HG03045 (cell line): ENCODE data around the gene SKP1.
"Not testable (repeated sequence)": the region's sequence is repeated elsewhere in the genome, so short reads cannot be mapped to it uniquely, and the experiment has no call there.

Experiments
- ATAC-seq: cut with Tn5 transposase; IDR thresholded peaks from one replicate; pipeline ENCODE4 v1.9.1; 2021; ENCODE audit warnings: mild to moderate bottlenecking, moderate library complexity; ENCODE audit not compliant: unreplicated experiment

SKP1 gene

GRCh38 chr5:134178096-134178419 is 1.3 kb upstream of the SKP1 start:
- no peak for ATAC-seq

DNA sequence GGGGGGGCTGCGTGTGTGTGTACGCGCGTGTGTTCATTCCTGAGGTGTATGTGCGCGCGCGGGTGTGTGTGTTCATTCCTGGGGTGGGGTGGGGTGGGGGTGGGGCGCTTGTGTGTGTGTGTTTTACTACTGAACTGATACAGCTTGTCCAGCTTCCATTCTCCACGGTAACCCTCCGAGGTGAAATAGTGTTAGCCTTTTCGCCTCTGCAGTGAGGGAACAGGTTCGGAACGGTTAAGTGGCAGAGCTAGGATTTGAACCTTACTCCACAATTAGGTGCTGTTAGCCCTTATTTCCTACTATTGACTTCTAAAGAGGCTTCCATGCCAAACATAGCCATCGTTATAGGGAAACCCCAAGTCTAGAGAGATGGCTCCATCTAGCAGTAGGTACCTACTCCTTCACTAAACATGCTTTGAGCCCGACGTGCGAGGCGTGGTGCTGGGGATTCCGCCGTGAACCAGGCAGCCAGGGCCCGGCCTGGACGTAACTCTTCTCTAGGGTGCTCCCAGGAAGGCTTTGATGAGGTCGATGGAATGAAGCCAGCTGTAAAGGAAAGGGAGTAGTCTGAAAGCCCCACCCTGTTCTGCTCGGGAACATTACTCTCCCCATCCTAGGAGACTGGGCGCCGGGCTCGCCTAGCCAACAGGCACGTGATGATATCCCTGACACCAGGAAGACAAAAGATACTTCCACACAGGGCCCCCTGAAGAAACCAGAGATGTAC is 782 bp upstream of the SKP1 start:
- no peak for ATAC-seq

DNA sequence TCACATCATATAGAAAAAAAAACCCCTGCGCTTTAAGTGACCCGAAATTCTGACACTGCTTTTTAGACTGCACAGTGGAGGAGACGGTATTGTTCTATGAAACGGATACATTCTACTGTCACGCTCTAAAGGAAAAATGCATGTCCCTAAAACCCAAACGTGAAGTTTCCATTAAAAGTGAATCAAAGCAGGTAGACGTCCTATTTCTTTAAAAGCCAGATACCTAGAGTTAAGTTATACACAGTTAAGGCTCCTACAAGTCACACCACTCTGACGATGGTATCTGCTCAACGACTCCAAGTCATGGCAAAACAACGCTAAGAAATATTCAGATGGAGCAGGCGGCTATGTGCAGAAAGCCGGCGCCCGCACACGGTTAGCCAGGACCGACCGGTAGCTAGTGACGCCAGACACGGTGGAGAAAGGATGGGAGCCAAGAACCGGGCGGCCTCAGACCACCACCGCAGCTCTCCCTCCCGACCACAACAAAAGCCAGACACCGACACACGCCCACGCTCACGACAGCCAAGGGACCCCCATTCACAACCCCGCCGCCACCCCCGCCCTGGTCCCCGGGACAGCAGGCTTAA is 734 bp downstream of the SKP1 start:
- peak; percentile 31 for ATAC-seq

GRCh38 chr5:134174841-134175839 is 1.6 kb downstream of the SKP1 start:
- ATAC-seq = no peak

- no peak for ATAC-seq
Measured at GRCh38 chr5:134171972-134172371, 4.8 kb downstream of the SKP1 start.

- ATAC-seq = no peak
Measured at GRCh38 chr5:134162592-134162991, 14.2 kb downstream of the SKP1 start.

- no peak for ATAC-seq
Measured at GRCh38 chr5:134161513-134162395, 15.0 kb downstream of the SKP1 start.

GRCh38 chr5:134153657-134154056 is 23.1 kb downstream of the SKP1 start:
- ATAC-seq = no peak

GRCh38 chr5:134153241-134153640 is 23.5 kb downstream of the SKP1 start:
- ATAC-seq = no peak

GRCh38 chr5:134152173-134152832 is 24.4 kb downstream of the SKP1 start:
- not testable (repeated sequence) for ATAC-seq

DNA sequence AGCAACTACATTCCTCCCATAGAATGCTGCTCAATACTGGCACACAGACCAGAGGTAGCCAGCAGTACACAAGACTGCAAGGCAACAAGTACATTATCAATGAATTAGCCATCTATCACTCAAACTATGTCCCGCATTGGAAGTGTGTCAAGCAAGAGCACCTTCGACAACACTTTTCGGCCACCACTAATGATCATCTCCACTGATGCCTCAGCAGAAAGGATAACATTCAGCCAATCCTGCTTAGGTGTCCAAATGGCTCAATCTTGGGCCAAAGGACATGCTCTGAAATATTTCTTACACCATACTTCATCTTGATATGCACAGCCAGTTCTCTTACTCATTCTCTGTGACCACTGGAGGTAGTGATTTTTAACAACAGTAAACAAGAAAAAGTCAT is 25.0 kb downstream of the SKP1 start:
- ATAC-seq = no peak

DNA sequence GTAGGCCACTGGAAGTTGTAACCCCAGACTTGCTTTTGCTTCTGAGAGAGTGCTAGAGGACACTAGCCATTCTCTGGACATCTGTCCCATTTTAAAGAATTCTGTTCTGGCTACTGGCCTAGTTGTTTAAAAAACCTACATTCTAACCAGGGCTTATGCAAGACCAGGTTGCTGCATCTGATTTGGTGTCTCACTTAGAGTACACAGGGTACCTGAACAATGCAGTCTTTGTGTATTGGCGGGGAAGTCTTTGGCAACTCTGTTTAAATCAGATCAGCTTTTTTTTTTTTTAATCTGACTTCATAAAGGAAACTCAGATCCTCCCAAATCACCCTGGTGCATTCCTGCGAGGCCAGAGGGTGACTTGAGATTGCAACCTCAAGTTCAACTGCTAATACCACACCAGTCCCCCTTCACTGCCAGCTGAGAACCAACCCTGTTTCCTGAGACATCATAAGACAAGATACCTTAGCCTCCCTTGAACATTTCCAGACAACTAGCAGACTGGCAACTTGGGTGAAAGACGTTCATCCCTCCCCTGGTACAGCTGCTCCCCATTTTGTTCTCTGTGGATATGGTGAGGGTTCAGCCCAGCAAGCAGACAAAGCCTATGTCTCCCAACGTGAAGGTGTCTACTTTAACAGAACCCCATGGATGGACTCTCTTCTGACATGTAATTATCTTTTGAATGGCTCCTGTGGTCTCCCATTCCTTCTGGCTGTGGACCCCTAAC is 27.0 kb downstream of the SKP1 start:
- ATAC-seq = no peak

GRCh38 chr5:134148986-134149539 is 27.7 kb downstream of the SKP1 start:
- no peak for ATAC-seq

- ATAC-seq = no peak
Measured at GRCh38 chr5:134148316-134148715, 28.4 kb downstream of the SKP1 start.

GRCh38 chr5:134146651-134147518 is 29.9 kb downstream of the SKP1 start:
- ATAC-seq = no peak

DNA sequence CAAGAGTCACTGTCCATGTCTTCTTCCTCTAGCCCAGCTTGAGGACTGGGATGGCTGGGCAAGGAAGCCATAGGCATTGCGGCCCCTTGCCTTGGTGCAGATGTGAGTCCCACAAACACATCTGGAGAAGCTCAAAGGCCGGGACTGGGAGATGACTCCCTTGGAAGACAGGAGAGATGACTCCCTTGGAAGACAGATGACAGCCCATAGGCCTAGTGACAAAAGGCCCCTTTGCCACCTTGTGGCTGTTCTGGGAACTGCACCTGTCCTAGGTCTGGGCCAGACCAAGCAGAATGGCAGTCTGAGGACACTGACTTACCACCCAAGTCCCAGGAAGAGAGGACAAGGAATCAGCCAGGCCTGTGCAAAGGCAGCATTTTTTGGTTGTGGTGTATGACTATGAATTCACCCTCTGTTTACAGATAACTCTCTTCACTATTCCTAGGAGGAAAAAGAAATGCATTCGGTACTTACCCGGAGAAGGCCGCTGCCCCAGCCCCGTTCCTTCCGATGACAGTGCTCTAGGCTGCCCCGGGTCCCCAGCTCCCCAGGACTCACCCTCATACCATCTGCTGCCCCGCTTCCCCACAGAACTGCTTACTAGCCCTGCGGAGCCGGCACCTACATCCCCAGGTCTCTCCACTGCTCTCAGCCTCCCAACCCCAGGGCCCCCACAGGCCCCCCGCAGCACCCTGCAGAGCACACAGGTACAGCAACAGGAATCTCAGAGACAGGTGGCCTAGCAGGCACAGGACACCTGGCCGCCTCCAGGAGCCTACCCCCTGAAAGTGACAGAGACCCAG is 30.8 kb downstream of the SKP1 start:
- peak; percentile 51 for ATAC-seq

- no peak for ATAC-seq
Measured at GRCh38 chr5:134145041-134145757, 31.6 kb downstream of the SKP1 start.
